Cardiac atrium fibroblast (primary cell): ENCODE data around the gene SRR. TPM values are rescaled to one million over a fixed set of nuclear protein-coding genes. Genes with fewer than 3 reads are reported as not detected.

ENCODE experiments used
- total RNA-seq: library from RNA; depleted of rRNA; stranded (reverse); fragments of >200 nt; gene quantifications from 2 replicates; pipeline ENCODE4 v1.2.3, GENCODE V29; 2015

SRR gene
- total RNA-seq: 12.0 and 21.7 TPM in 2 replicates

GRCh38 chr17:2303204-2304188 lies at the start of gene SRR, which contains the start of gene SMG6:
SRR (plus strand) TSS chr17:2303950; CDS start chr17:2315561, 11,611 bp downstream.
SMG6 (minus strand) TSS chr17:2303785; CDS start chr17:2303720, 65 bp downstream.

GRCh38 chr17:2336215-2336851 lies 32.6 kb downstream of the SRR start, which contains the start of gene TSR1:
TSR1 (minus strand) TSS chr17:2336457; CDS start chr17:2336427, 30 bp downstream.

GRCh38 chr17:2336852-2337543 lies 33.2 kb downstream of the SRR start, which contains the start of gene SGSM2:
SGSM2 (plus strand) TSS chr17:2337501; CDS start chr17:2337689, 188 bp downstream.

Other genes starting within 250 kb of the SRR start
- 39.5 and 79.4 TPM in 2 replicates for gene HIC1, start 248.8 kb upstream of the SRR start, total RNA-seq
- gene SMG6, start 165 bp upstream of the SRR start, total RNA-seq: 52.2 and 55.1 TPM in 2 replicates
- gene TSR1, start 32.5 kb downstream of the SRR start, total RNA-seq: 24.9 and 52.5 TPM in 2 replicates
- gene SGSM2, start 33.6 kb downstream of the SRR start, total RNA-seq: 24.8 and 39.5 TPM in 2 replicates
- gene MNT, start 97.1 kb downstream of the SRR start, total RNA-seq: 5.8 and 9.9 TPM in 2 replicates
- 10.7 and 15.3 TPM in 2 replicates for gene METTL16, start 207.9 kb downstream of the SRR start, total RNA-seq